Large intestine (tissue), 3 donors: ENCODE results near the gene ZNF428. TPM values are rescaled to one million over a fixed set of nuclear protein-coding genes. Genes with fewer than 3 reads are reported as not detected.
"Not testable (repeated sequence)": the region's sequence is repeated elsewhere in the genome, so short reads cannot be mapped to it uniquely, and the experiment has no call there.

ENCODE experiments used
- DNase-seq, 2 donors: peaks; one replicate each; pipeline versions ENCODE4 v3.0.0 to v3.0.0-alpha.2; 2013
- H3K27ac ChIP-seq: one replicate; pipeline ENCODE4 v1.5.1; 2013; ENCODE audit warnings: low read length
- H3K27me3 ChIP-seq: 2 replicates; pipeline ENCODE4 v1.6.1; 2013; ENCODE audit warnings: low read length; ENCODE audit not compliant: control insufficient read depth, insufficient read depth
- H3K36me3 ChIP-seq: 2 replicates; pipeline ENCODE4 v1.6.1; 2013; ENCODE audit warnings: low read length; ENCODE audit not compliant: control insufficient read depth, insufficient read depth
- H3K4me1 ChIP-seq: one replicate; pipeline ENCODE4 v1.6.1; 2013; ENCODE audit warnings: low read length; ENCODE audit not compliant: control insufficient read depth, insufficient read depth
- H3K4me3 ChIP-seq: one replicate; pipeline ENCODE4 v1.5.1; 2013; ENCODE audit warnings: low read length
- H3K9me3 ChIP-seq: one replicate; pipeline ENCODE4 v1.6.1; 2013; ENCODE audit warnings: mild to moderate bottlenecking, low read depth, low read length, moderate library complexity; ENCODE audit not compliant: control insufficient read depth
- WGBS: methylation state at CpG from one replicate; pipeline ENCODE4 v1.1.5; 2013; ENCODE audit warnings: low lambda C conversion rate; ENCODE audit not compliant: insufficient coverage; 5-methylcytosine and 5-hydroxymethylcytosine counted together
- polyA plus RNA-seq: library from polyadenylated mRNA; unstranded; fragments of 120-200 nt; gene quantifications from one replicate; pipeline ENCODE4 v1.2.1, GENCODE V29; 2013

The ZNF428 gene
- polyA plus RNA-seq, 1 donor, result 40.4 TPM

GRCh38 chr19:43658494-43658893 is 39.1 kb upstream of the ZNF428 start:
- Histone ChIP-seq H3K9me3 (no peaks in the 10 kb centered on the region), H3K4me1 (no peaks in the 10 kb centered on the region), H3K27me3 (no peaks in the 10 kb centered on the region), H3K36me3 (no peaks in the 10 kb centered on the region), H3K27ac (no peak overlapping the region), H3K4me3 (no peak overlapping the region)
- no peak for DNase-seq
- 93% methylated on average over 3 of the region's 8 CpGs for WGBS

- no peaks in the 10 kb centered on the region for H3K4me1 ChIP-seq
- no peak overlapping the region for H3K27ac ChIP-seq
- no peaks in the 10 kb centered on the region for H3K9me3 ChIP-seq
- DNase-seq, result no peak
- H3K36me3 ChIP-seq, result no peaks in the 10 kb centered on the region
- WGBS, result no CpG with 5 or more reads among the region's 2 CpGs
- H3K4me3 ChIP-seq, result no peak overlapping the region
- no peaks in the 10 kb centered on the region for H3K27me3 ChIP-seq
These were observed 38.6 kb upstream of the ZNF428 start for GRCh38 chr19:43658001-43658400.

GRCh38 chr19:43656436-43656835 is 37.0 kb upstream of the ZNF428 start:
- no CpG with 5 or more reads among the region's 6 CpGs for WGBS
- no peaks in the 10 kb centered on the region for H3K36me3 ChIP-seq
- no peaks in the 10 kb centered on the region for H3K27me3 ChIP-seq
- H3K4me1 ChIP-seq, result no peaks in the 10 kb centered on the region
- DNase-seq, result no peak
- H3K27ac ChIP-seq, result no peak overlapping the region
- no peaks in the 10 kb centered on the region for H3K9me3 ChIP-seq
- no peak overlapping the region for H3K4me3 ChIP-seq

- Histone ChIP-seq H3K27ac (no peak overlapping the region), H3K27me3 (no peaks in the 10 kb centered on the region), H3K4me3 (no peak overlapping the region), H3K4me1 (no peaks in the 10 kb centered on the region), H3K36me3 (peaks cover 3% of the 10 kb centered on the region), H3K9me3 (no peaks in the 10 kb centered on the region)
- no CpG with 5 or more reads among the region's 5 CpGs for WGBS
- no peak for DNase-seq
These were observed 33.1 kb upstream of the ZNF428 start for GRCh38 chr19:43652546-43652874.

- Histone ChIP-seq H3K36me3 (peaks cover 3% of the 10 kb centered on the region), H3K4me3 (no peak overlapping the region), H3K4me1 (no peaks in the 10 kb centered on the region), H3K9me3 (no peaks in the 10 kb centered on the region), H3K27me3 (no peaks in the 10 kb centered on the region), H3K27ac (no peak overlapping the region)
- no CpG with 5 or more reads among the region's 14 CpGs for WGBS
- peak in 1 of 2 donors; percentile 56 for DNase-seq
These were observed 32.5 kb upstream of the ZNF428 start for GRCh38 chr19:43651758-43652545.

- H3K4me1 ChIP-seq, H3K27ac ChIP-seq, H3K4me3 ChIP-seq, H3K36me3 ChIP-seq, H3K9me3 ChIP-seq, H3K27me3 ChIP-seq, DNase-seq: not testable (repeated sequence)
- no CpG with 5 or more reads among the region's 7 CpGs for WGBS
These were observed 30.8 kb upstream of the ZNF428 start for GRCh38 chr19:43650276-43650675.

- Histone ChIP-seq H3K27me3 (no peaks in the 10 kb centered on the region), H3K4me1 (no peaks in the 10 kb centered on the region), H3K4me3 (no peak overlapping the region), H3K27ac (no peak overlapping the region), H3K36me3 (peaks cover 3% of the 10 kb centered on the region), H3K9me3 (no peaks in the 10 kb centered on the region)
- 77% methylated on average over 2 of the region's 2 CpGs for WGBS
- DNase-seq, result no peak
These were observed 30.1 kb upstream of the ZNF428 start for GRCh38 chr19:43649514-43649913.

- Histone ChIP-seq H3K27ac (no peak overlapping the region), H3K4me3 (no peak overlapping the region), H3K27me3 (no peaks in the 10 kb centered on the region), H3K9me3 (no peaks in the 10 kb centered on the region), H3K36me3 (peaks cover 3% of the 10 kb centered on the region), H3K4me1 (no peaks in the 10 kb centered on the region)
- no peak for DNase-seq
- no CpG with 5 or more reads among the region's 6 CpGs for WGBS
These were observed 29.2 kb upstream of the ZNF428 start for GRCh38 chr19:43648633-43649032.

- peaks cover 3% of the 10 kb centered on the region for H3K36me3 ChIP-seq
- H3K4me3 ChIP-seq, result no peak overlapping the region
- H3K9me3 ChIP-seq, result no peaks in the 10 kb centered on the region
- no peak for DNase-seq
- peaks cover 15% of the 10 kb centered on the region for H3K27me3 ChIP-seq
- no CpG with 5 or more reads among the region's 13 CpGs for WGBS
- no peak overlapping the region for H3K27ac ChIP-seq
- peaks cover 4% of the 10 kb centered on the region for H3K4me1 ChIP-seq
These were observed 24.8 kb upstream of the ZNF428 start for GRCh38 chr19:43644181-43644580.

- H3K27me3 ChIP-seq, result peaks cover 24% of the 10 kb centered on the region
- H3K4me1 ChIP-seq, result peaks cover 4% of the 10 kb centered on the region
- no peaks in the 10 kb centered on the region for H3K9me3 ChIP-seq
- no peak overlapping the region for H3K4me3 ChIP-seq
- DNase-seq, result no peak
- H3K27ac ChIP-seq, result no peak overlapping the region
- H3K36me3 ChIP-seq, result no peaks in the 10 kb centered on the region
- 80% methylated on average over 3 of the region's 3 CpGs for WGBS
These were observed 23.9 kb upstream of the ZNF428 start for GRCh38 chr19:43643326-43643725.

GRCh38 chr19:43642531-43642930 is 23.1 kb upstream of the ZNF428 start:
- no peak overlapping the region for H3K27ac ChIP-seq
- no CpG with 5 or more reads among the region's 4 CpGs for WGBS
- no peak for DNase-seq
- H3K4me1 ChIP-seq, result peaks cover 4% of the 10 kb centered on the region
- H3K27me3 ChIP-seq, result peaks cover 28% of the 10 kb centered on the region
- no peaks in the 10 kb centered on the region for H3K36me3 ChIP-seq
- no peaks in the 10 kb centered on the region for H3K9me3 ChIP-seq
- no peak overlapping the region for H3K4me3 ChIP-seq
